ENCODE measurements around the gene GRK5. TPM values are rescaled to one million over a fixed set of nuclear protein-coding genes. Genes with fewer than 3 reads are reported as not detected.

GRK5 gene
- total and polyA plus RNA-seq, 9 of the 15 experiments (the other 6 are each of a cell fraction or from before 2014, with no cell fraction given), result 0.46 to 0.83 (median 0.67) TPM; not detected in 2

DNA sequence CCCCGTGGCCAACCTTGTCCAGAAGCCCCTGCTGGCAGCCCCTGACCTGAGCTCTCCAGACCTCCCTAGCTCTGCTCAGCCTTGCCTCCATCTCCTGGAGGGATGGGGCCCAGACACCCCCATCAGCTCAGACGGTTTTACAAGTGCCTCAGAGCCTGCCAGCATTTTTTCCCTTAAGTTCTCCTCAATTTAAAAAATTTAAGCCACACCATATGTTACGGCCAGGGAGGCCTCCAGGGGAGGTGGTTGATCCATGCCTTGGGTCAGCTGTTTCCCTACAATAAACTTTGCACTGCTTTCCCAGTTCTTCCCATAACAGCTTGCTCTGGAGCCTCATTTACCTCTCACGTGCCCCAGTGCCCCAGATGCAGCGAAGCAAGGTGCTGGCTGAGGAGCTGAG, 191.6 kb downstream of the GRK5 start:
- WGBS (ENCODE audit: insufficient coverage, low coverage, missing lambda C conversion rate), result 0% methylated on average over 4 of the region's 5 CpGs
- ChIA-PET CTCF (ENCODE audit: low intra/inter-chr PET ratio) (no interaction called here), POLR2A (interaction anchor here (0.6 to 1.2 kb wide), 4 partner anchors 8 to 1662 kb away, joined by 3 read pairs; no protein-coding TSS in a partner anchor)
- TF ChIP-seq POLR3A (IDR thresholded peaks at IDR 0.05; ENCODE audit: borderline replicate concordance, extremely low read depth, insufficient read depth, insufficient read length) (no peak), ESRRA (IDR thresholded peaks at IDR 0.05; ENCODE audit: borderline replicate concordance, low read depth) (no peak), SNIP1 (IDR thresholded peaks at IDR 0.05; ENCODE audit: low read depth) (no peak), E2F3 (CRISPR knock-in tag; IDR thresholded peaks at IDR 0.05) (no peak), POLR2B (IDR thresholded peaks at IDR 0.05; ENCODE audit: low read depth, partially characterized antibody) (no peak), HNRNPK (IDR thresholded peaks at IDR 0.05; ENCODE audit: low read depth, low read length, poor library complexity, severe bottlenecking) (no peak), RBM17 (IDR thresholded peaks at IDR 0.05; ENCODE audit: borderline replicate concordance, low read depth, low read length) (no peak), ZC3H11A (IDR thresholded peaks at IDR 0.05; ENCODE audit: low read depth, low read length) (no peak), CHD4 (IDR thresholded peaks at IDR 0.05; ENCODE audit: insufficient read depth, insufficient replicate concordance, low read depth, low read length, poor library complexity, severe bottlenecking) (no peak), RFX1 (IDR thresholded peaks at IDR 0.05) (no peak), HDGF (IDR thresholded peaks at IDR 0.05) (no peak)
- TF ChIP-seq, protein P1, sequence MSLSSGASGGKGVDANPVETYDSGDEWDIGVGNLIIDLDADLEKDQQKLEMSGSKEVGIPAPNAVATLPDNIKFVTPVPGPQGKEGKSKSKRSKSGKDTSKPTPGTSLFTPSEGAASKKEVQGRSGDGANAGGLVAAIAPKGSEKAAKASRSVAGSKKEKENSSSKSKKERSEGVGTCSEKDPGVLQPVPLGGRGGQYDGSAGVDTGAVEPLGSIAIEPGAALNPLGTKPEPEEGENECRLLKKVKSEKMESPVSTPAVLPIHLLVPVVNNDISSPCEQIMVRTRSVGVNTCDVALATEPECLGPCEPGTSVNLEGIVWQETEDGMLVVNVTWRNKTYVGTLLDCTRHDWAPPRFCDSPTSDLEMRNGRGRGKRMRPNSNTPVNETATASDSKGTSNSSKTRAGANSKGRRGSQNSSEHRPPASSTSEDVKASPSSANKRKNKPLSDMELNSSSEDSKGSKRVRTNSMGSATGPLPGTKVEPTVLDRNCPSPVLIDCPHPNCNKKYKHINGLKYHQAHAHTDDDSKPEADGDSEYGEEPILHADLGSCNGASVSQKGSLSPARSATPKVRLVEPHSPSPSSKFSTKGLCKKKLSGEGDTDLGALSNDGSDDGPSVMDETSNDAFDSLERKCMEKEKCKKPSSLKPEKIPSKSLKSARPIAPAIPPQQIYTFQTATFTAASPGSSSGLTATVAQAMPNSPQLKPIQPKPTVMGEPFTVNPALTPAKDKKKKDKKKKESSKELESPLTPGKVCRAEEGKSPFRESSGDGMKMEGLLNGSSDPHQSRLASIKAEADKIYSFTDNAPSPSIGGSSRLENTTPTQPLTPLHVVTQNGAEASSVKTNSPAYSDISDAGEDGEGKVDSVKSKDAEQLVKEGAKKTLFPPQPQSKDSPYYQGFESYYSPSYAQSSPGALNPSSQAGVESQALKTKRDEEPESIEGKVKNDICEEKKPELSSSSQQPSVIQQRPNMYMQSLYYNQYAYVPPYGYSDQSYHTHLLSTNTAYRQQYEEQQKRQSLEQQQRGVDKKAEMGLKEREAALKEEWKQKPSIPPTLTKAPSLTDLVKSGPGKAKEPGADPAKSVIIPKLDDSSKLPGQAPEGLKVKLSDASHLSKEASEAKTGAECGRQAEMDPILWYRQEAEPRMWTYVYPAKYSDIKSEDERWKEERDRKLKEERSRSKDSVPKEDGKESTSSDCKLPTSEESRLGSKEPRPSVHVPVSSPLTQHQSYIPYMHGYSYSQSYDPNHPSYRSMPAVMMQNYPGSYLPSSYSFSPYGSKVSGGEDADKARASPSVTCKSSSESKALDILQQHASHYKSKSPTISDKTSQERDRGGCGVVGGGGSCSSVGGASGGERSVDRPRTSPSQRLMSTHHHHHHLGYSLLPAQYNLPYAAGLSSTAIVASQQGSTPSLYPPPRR (CRISPR knock-in tag; IDR thresholded peaks at IDR 0.05; ENCODE audit: borderline replicate concordance), result no peak
- TF ChIP-seq, protein P2, sequence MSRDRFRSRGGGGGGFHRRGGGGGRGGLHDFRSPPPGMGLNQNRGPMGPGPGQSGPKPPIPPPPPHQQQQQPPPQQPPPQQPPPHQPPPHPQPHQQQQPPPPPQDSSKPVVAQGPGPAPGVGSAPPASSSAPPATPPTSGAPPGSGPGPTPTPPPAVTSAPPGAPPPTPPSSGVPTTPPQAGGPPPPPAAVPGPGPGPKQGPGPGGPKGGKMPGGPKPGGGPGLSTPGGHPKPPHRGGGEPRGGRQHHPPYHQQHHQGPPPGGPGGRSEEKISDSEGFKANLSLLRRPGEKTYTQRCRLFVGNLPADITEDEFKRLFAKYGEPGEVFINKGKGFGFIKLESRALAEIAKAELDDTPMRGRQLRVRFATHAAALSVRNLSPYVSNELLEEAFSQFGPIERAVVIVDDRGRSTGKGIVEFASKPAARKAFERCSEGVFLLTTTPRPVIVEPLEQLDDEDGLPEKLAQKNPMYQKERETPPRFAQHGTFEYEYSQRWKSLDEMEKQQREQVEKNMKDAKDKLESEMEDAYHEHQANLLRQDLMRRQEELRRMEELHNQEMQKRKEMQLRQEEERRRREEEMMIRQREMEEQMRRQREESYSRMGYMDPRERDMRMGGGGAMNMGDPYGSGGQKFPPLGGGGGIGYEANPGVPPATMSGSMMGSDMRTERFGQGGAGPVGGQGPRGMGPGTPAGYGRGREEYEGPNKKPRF (IDR thresholded peaks at IDR 0.05; ENCODE audit: low read depth, low read length), result no peak
- TF ChIP-seq, protein P3, sequence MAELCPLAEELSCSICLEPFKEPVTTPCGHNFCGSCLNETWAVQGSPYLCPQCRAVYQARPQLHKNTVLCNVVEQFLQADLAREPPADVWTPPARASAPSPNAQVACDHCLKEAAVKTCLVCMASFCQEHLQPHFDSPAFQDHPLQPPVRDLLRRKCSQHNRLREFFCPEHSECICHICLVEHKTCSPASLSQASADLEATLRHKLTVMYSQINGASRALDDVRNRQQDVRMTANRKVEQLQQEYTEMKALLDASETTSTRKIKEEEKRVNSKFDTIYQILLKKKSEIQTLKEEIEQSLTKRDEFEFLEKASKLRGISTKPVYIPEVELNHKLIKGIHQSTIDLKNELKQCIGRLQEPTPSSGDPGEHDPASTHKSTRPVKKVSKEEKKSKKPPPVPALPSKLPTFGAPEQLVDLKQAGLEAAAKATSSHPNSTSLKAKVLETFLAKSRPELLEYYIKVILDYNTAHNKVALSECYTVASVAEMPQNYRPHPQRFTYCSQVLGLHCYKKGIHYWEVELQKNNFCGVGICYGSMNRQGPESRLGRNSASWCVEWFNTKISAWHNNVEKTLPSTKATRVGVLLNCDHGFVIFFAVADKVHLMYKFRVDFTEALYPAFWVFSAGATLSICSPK (IDR thresholded peaks at IDR 0.05; ENCODE audit: borderline replicate concordance), result no peak

More for the DNA sequence above, 191.6 kb downstream of the GRK5 start:
- intact Hi-C loops (cut with micrococcal nuclease) (no loop called here), in situ Hi-C loops (cut with MboI) (no loop called here)
- H3K27me3 ChIP-seq (ENCODE audit: control insufficient read depth in 2 of 2, insufficient read depth in 2 of 2, low read length in 2 of 2), result peaks cover 0 to 16% of the 10 kb centered on the region in 2 experiments; a peak in 2 of 5 replicates
- no TSS peak for BruUV-seq (replicated peaks)
- no peak for ATAC-seq
- H3K36me3 ChIP-seq (ENCODE audit: control insufficient read depth, insufficient read depth, low read length), result no peaks in the 10 kb centered on the region
- H3K9me3 ChIP-seq (replicated peaks; ENCODE audit: control insufficient read depth, insufficient read depth, low read depth, low read length), result no peaks in the 10 kb centered on the region
- no peak overlapping the region for H3K4me2 ChIP-seq (ENCODE audit: insufficient read depth, low read length)
- H4K20me1 ChIP-seq (replicated peaks; ENCODE audit: control insufficient read depth, insufficient read depth, low read length), result no peaks in the 10 kb centered on the region
- DNase-seq (ENCODE audit: extremely low read depth in 1 of 4, low spot score in 3 of 4), result no peak
- FAIRE-seq, result no peak
- H3K9me1 ChIP-seq (ENCODE audit: control insufficient read depth, insufficient read depth, low read length), result no peaks in the 10 kb centered on the region
- H3K27ac ChIP-seq (ENCODE audit: extremely low read depth, low read depth, low read length), result no peak overlapping the region
- no peaks in the 10 kb centered on the region; a peak in 2 of 5 replicates for H3K4me1 ChIP-seq (replicated peaks in 1 of 2; ENCODE audit: control insufficient read depth in 2 of 2, insufficient read depth in 2 of 2, low read length in 2 of 2)
- no peaks in the 10 kb centered on the region for H3K79me2 ChIP-seq (ENCODE audit: control insufficient read depth, insufficient read depth, low read length)
- H3K9ac ChIP-seq (ENCODE audit: insufficient read depth in 1 of 2, low read depth in 2 of 2, low read length in 2 of 2), result peak overlapping the region in 1 of 2 experiments; percentile 26; a peak in 1 of 4 replicates
- H2AFZ ChIP-seq (ENCODE audit: low read depth, low read length), result no peak overlapping the region
- no peak overlapping the region for H3K4me3 ChIP-seq

All from K562 (cell line).